ENCODE measurements around the gene TERT. TPM values are rescaled to one million over a fixed set of nuclear protein-coding genes. Genes with fewer than 3 reads are reported as not detected.
"Not testable (repeated sequence)": the region's sequence is repeated elsewhere in the genome, so short reads cannot be mapped to it uniquely, and the experiment has no call there.

TERT gene
- total RNA-seq, 1 donor from 2014 or later, result not detected

GRCh38 chr5:1294206-1294834 is 548 bp downstream of the TERT start:
- no peak for DNase-seq (ENCODE audit: low spot score)

DNA sequence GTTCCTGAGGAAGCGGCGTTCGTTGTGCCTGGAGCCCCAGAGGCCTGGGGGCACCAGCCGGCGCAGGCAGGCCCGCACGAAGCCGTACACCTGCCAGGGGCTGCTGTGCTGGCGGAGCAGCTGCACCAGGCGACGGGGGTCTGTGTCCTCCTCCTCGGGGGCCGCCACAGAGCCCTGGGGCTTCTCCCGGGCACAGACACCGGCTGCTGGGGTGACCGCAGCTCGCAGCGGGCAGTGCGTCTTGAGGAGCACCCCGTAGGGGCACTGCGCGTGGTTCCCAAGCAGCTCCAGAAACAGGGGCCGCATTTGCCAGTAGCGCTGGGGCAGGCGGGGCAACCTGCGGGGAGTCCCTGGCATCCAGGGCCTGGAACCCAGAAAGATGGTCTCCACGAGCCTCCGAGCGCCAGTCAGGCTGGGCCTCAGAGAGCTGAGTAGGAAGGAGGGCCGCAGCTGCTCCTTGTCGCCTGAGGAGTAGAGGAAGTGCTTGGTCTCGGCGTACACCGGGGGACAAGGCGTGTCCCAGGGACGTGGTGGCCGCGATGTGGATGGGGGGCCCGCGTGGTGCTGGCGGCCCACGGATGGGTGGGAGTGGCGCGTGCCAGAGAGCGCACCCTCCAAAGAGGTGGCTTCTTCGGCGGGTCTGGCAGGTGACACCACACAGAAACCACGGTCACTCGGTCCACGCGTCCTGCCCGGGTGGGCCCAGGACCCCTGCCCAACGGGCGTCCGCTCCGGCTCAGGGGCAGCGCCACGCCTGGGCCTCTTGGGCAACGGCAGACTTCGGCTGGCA is 1.3 kb downstream of the TERT start:
- DNase-seq (ENCODE audit: low spot score), result no peak

- no peak for DNase-seq (ENCODE audit: low spot score)
Observed at GRCh38 chr5:1292846-1293415, 1.9 kb downstream of the TERT start.

DNA sequence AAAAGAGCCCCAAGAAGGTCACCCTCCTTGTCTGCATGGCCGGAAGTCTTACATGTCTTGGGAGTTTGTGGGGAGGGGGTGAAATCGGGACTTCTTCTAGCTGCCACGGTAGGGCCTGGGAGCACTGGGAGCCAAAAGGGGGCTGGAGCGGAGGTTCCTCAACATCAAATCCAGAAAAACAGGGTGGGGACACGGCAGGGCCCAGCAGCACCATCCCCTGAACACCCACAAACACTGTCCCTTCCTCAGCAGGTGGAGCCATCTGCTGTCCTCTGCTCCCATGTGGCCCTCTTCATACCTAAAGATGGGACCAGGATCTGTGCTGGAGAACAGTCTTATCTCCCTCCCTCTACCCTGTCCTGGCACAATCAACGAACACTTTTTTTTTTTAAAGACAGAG is 2.7 kb downstream of the TERT start:
- DNase-seq (ENCODE audit: low spot score), result no peak

DNA sequence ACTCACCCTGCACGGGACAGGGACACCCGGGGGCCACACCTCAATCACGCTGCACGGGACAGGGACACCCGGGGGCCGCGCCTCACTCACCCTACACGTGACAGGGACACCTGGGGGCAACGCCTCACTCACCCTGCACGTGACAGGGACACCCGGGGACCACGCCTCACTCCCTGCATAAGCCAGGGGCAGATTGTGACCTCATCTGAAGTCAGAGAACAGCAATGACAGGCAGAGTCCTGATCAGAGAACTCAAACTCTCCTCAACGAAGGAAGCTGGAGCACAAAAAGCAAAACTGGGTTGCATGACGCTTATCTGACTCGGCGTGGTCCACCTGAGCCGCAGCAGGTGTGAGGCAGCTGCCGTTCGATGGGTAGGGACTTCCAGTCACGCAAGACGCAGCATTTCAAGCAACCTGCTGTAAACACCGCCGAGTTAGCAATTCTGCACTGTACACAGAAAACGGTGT is 3.2 kb downstream of the TERT start:
- no peak for DNase-seq (ENCODE audit: low spot score)

- not testable (repeated sequence) for DNase-seq (ENCODE audit: low spot score)
Observed at GRCh38 chr5:1290956-1291355, 3.9 kb downstream of the TERT start.

DNA sequence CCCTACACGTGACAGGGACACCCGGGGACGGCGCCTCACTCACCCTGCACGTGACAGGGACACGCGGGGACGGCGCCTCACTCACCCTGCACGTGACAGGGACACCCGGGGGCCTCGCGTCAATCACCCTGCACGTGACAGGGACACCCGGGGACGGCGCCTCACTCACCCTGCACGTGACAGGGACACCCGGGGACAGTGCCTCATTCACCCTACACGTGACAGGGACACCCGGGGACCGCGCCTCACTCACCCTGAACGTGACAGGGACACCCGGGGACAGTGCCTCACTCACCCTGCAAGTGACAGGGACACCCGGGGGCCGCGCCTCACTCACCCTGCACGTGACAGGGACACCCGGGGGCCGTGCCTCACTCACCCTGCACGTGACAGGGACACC is 5.3 kb downstream of the TERT start:
- not testable (repeated sequence) for DNase-seq (ENCODE audit: low spot score)

DNA sequence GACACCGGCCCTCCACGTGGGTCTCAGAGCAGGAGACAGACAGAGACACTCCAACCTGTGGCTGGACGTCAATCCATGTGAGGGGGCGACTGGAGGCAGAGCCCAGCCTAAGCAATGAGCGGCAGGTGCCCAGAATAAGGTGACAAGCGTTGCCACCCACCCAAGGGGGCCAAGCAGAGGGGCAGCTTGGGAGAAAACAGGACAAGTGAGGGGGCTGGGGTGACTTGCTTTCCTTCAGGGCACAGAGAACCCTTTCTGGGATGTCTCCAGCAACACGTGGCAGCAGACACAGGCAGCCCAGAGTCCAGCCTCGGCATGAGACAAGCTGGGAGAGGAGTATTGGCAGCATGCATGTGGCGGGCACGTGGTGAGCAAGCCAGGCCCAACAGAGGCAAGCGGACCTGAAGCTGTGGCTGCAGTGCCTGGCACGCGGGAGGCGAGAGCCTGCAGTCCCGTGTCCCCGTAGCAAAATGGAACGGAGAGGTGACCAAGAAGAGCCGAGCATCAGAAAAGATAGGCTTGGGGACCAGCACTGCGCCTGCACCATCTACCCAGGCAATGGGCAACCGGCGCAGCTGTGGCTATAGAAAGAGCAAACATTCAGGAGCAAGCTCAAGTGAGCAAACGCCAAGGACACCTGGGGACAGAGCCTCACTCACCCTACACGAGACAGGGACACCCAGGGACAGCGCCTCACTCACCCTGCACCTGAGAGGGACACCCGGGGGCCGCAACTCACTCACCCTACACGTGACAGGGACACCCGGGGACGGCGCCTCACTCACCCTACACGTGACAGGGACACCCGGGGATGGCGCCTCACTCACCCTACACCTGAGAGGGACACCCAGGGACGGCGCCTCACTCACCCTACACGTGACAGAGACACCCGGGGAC is 6.2 kb downstream of the TERT start:
- no peak for DNase-seq (ENCODE audit: low spot score)

GRCh38 chr5:1285883-1286291 is 9.0 kb downstream of the TERT start:
- DNase-seq (ENCODE audit: low spot score), result no peak

DNA sequence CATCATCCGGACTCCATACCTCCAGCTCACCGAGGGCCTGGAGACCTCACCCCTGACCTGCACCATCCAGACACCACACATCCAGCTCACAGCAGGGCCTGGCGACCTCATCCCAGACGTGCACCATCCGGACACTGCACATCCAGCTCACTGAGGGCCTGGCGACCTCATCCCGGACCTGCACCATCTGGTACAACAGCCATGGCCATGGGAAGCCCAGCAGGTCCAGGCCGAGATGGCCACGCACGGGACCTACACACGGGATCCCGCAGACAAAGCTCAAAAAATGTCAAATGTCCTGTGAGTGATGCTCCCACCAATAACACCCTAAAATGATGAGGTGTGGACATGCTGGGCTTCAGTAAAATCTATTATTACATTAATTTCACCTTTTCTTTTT is 9.7 kb downstream of the TERT start:
- DNase-seq (ENCODE audit: low spot score), result no peak

DNA sequence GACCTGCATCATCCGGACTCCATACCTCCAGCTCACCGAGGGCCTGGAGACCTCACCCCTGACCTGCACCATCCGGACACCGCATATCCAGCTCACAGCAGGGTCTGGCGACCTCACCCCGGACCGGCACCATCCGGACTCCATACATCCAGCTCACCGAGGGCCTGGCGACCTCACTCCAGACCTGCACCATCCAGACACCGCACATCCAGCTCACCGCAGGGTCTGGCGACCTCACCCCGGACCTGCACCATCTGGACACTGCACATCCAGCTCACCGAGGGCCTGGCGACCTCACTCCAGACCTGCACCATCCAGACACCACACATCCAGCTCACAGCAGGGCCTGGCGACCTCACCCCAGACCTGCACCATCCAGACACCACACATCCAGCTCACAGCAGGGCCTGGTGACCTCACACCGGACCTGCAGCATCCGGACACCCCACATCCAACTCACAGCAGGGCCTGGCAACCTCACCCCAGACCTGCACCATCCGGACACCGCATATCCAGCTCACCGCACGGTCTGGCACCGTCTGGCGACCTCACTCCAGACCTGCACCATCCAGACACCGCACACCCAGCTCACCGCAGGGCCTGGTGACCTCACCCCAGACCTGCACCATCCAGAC is 10.4 kb downstream of the TERT start:
- DNase-seq (ENCODE audit: low spot score), result not testable (repeated sequence)

GRCh38 chr5:1283729-1284041 is 11.2 kb downstream of the TERT start:
- not testable (repeated sequence) for DNase-seq (ENCODE audit: low spot score)

DNA sequence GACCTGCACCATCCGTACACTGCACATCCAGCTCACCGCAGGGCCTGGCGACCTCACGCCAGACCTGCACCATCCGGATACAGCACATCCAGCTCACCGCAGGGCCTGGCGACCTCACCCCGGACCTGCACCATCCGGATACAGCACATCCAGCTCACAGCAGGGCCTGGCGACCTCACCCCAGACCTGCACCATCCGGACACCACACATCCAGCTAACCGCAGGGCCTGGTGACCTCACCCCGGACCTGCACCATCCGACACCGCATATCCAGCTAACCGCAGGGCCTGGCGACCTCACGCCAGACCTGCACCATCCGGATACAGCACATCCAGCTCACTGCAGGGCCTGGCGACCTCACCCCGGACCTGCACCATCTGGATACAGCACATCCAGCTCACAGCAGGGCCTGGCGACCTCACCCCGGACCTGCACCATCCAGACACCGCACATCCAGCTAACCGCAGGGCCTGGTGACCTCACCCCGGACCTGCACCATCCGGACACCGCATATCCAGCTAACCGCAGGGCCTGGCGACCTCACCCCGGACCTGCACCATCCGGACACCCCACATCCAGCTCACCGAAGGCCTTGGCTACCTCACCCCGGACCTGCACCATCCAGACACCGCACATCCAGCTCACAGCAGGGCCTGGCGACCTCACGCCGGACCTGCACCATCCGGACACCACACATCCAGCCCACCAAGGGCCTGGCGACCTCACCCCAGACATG is 11.7 kb downstream of the TERT start:
- not testable (repeated sequence) for DNase-seq (ENCODE audit: low spot score)

GRCh38 chr5:1282131-1282992 is 12.5 kb downstream of the TERT start:
- no peak for DNase-seq (ENCODE audit: low spot score)

GRCh38 chr5:1281038-1281882 is 13.6 kb downstream of the TERT start:
- DNase-seq (ENCODE audit: low spot score), result no peak

- no peak for DNase-seq (ENCODE audit: low spot score)
Observed at GRCh38 chr5:1280177-1281037, 14.5 kb downstream of the TERT start.

DNA sequence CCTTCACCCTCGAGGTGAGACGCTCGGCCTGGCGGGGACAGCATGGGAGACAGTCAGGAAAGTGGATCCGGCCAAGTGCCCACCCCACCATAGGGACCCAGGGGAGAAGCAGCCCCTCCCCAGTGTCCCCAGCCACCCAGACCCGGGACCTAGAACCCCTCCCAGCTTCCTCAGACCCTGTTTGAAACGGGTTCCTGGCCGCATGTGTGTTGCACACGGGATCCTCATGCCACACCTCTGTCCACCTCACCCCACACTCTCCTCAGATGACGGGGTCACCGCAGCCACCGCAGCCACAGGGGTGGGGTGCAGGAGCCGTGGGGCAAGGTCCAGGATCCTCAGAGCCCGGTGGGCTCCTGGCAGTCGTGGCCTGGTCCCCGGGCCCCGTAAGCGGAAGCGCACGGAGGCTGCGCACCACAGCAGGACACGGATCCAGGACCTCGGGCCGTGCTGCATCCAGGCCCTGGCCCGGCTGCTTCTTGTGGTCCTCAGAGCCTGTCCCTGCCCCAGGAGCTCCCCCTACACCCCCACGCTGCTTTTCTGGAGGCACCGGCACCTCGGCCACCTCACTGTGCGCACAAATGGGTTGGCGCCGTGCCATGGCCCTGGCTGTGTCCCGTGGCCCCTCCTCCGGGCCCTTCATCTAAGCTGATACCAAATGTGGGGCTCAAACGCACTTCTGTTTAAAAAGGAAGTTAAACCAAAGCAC is 15.3 kb downstream of the TERT start:
- no peak for DNase-seq (ENCODE audit: low spot score)
